Mesenchymal stem cell (in vitro differentiated cells and primary cell): Measurements from ENCODE around the gene GOLGA6L22.
"Not testable (repeated sequence)": the region's sequence is repeated elsewhere in the genome, so short reads cannot be mapped to it uniquely, and the experiment has no call there.

Experiments
- DNase-seq: peaks from one replicate; pipeline ENCODE4 v3.0.0-alpha.2; 2013
- H2AFZ ChIP-seq: one replicate; pipeline ENCODE4 v1.6.1; 2013; ENCODE audit warnings: low read depth, mild to moderate bottlenecking, control low read depth, inconsistent platforms, low read length, moderate library complexity
- H2AK5ac ChIP-seq: 2 replicates; pipeline ENCODE4 v1.6.1; 2013; ENCODE audit warnings: low read length, moderate library complexity, mild to moderate bottlenecking, inconsistent platforms; ENCODE audit not compliant: severe bottlenecking
- H2BK120ac ChIP-seq: one replicate; pipeline ENCODE4 v1.6.1; 2013; ENCODE audit warnings: low read depth, mild to moderate bottlenecking, inconsistent platforms, low read length, moderate library complexity
- H2BK12ac ChIP-seq, 2 experiments: one replicate each; pipeline ENCODE4 v1.6.1; 2013; ENCODE audit warnings: inconsistent platforms in 2 of 2, low read length in 2 of 2, mild to moderate bottlenecking in 2 of 2, moderate library complexity in 2 of 2, control low read depth in 1 of 2
- H2BK15ac ChIP-seq: one replicate; pipeline ENCODE4 v1.6.1; 2013; ENCODE audit warnings: mild to moderate bottlenecking, low read depth, inconsistent platforms; ENCODE audit not compliant: poor library complexity, severe bottlenecking
- H2BK5ac ChIP-seq: 2 replicates; pipeline ENCODE4 v1.6.1; 2013; ENCODE audit warnings: low read depth, mild to moderate bottlenecking, low read length, control low read depth, inconsistent platforms; ENCODE audit not compliant: poor library complexity, severe bottlenecking
- H3K14ac ChIP-seq, 2 experiments: one replicate each; pipeline ENCODE4 v1.6.1; 2013; ENCODE audit warnings: inconsistent platforms in 2 of 2, low read length in 2 of 2, control low read depth in 1 of 2, mild to moderate bottlenecking in 1 of 2, moderate library complexity in 1 of 2
- H3K18ac ChIP-seq, 2 experiments: one replicate each; pipeline ENCODE4 v1.6.1; 2013; ENCODE audit warnings: inconsistent platforms in 2 of 2, low read length in 2 of 2, control low read depth in 1 of 2, low read depth in 1 of 2, mild to moderate bottlenecking in 1 of 2
- H3K23ac ChIP-seq, 2 experiments: one replicate each; pipeline ENCODE4 v1.6.1; 2013; ENCODE audit warnings: inconsistent platforms in 2 of 2, low read length in 2 of 2, mild to moderate bottlenecking in 2 of 2, moderate library complexity in 2 of 2, control low read depth in 1 of 2
- H3K27ac ChIP-seq: 2 replicates; pipeline ENCODE4 v1.5.1; 2013; ENCODE audit warnings: mild to moderate bottlenecking, moderate library complexity, low read length, control low read depth, inconsistent platforms; ENCODE audit not compliant: poor library complexity, severe bottlenecking
- H3K27me3 ChIP-seq, 2 experiments: 2 replicates each; pipeline versions ENCODE4 v1.6.1 to v1.7.0; 2013; ENCODE audit warnings: low read length in 2 of 2, mild to moderate bottlenecking in 2 of 2, moderate library complexity in 2 of 2, control low read depth in 1 of 2, inconsistent platforms in 1 of 2; ENCODE audit not compliant: control insufficient read depth in 1 of 2, insufficient read depth in 1 of 2
- H3K36me3 ChIP-seq, 2 experiments: 2 replicates each; pipeline versions ENCODE4 v1.6.1 to v1.7.0; 2013; ENCODE audit warnings: low read length in 2 of 2, control low read depth in 1 of 2, inconsistent platforms in 1 of 2, low read depth in 1 of 2, mild to moderate bottlenecking in 1 of 2; ENCODE audit not compliant: insufficient read depth in 2 of 2, control insufficient read depth in 1 of 2
- H3K4ac ChIP-seq, 2 experiments: one replicate each; pipeline ENCODE4 v1.6.1; 2013; ENCODE audit warnings: inconsistent platforms in 2 of 2, low read length in 2 of 2, mild to moderate bottlenecking in 2 of 2, moderate library complexity in 2 of 2, control low read depth in 1 of 2, low read depth in 1 of 2
- H3K4me1 ChIP-seq: 2 replicates; pipeline ENCODE4 v1.6.1; 2013; ENCODE audit warnings: low read depth, low read length, control low read depth; ENCODE audit not compliant: control insufficient read depth, insufficient read depth
- H3K4me2 ChIP-seq: 2 replicates; pipeline ENCODE4 v1.6.1; 2013; ENCODE audit warnings: low read length, mild to moderate bottlenecking, inconsistent platforms; ENCODE audit not compliant: poor library complexity, severe bottlenecking
- H3K4me3 ChIP-seq, 2 experiments: 2 replicates each; pipeline versions ENCODE4 v1.5.1 to v1.7.0; 2013; ENCODE audit warnings: low read length in 2 of 2, mild to moderate bottlenecking in 2 of 2, control low read depth in 1 of 2, low read depth in 1 of 2; ENCODE audit not compliant: insufficient read depth in 1 of 2
- H3K79me1 ChIP-seq: replicated peaks from 2 replicates; pipeline ENCODE4 v1.6.1; 2013; ENCODE audit warnings: mild to moderate bottlenecking, control low read depth, low read length, inconsistent platforms; ENCODE audit not compliant: poor library complexity, severe bottlenecking
- H3K9ac ChIP-seq: 2 replicates; pipeline ENCODE4 v1.7.0; 2013; ENCODE audit warnings: mild to moderate bottlenecking, low read length, moderate library complexity
- H3K9me3 ChIP-seq: 2 replicates; pipeline ENCODE4 v1.7.0; 2013; ENCODE audit warnings: mild to moderate bottlenecking, low read length; ENCODE audit not compliant: control insufficient read depth
- H4K8ac ChIP-seq: one replicate; pipeline ENCODE4 v1.6.1; 2013; ENCODE audit warnings: inconsistent platforms, mild to moderate bottlenecking, low read length, moderate library complexity
- H4K91ac ChIP-seq: one replicate; pipeline ENCODE4 v1.6.1; 2013; ENCODE audit warnings: mild to moderate bottlenecking, low read length, inconsistent platforms
- WGBS: methylation state at CpG from one replicate; pipeline ENCODE4 v1.1.7; 2013; ENCODE audit warnings: mixed read lengths; 5-methylcytosine and 5-hydroxymethylcytosine counted together

Gene GOLGA6L22

GRCh38 chr15:22418666-22419065 is 40.0 kb upstream of the GOLGA6L22 start:
- not testable (repeated sequence) for H3K27ac ChIP-seq, H3K9me3 ChIP-seq, H3K23ac ChIP-seq, H2BK5ac ChIP-seq, H3K4ac ChIP-seq, H3K79me1 ChIP-seq, H4K8ac ChIP-seq, H3K4me2 ChIP-seq, H2AFZ ChIP-seq, H2BK120ac ChIP-seq, H3K36me3 ChIP-seq, H4K91ac ChIP-seq, DNase-seq, H3K4me3 ChIP-seq, H2BK15ac ChIP-seq, H3K27me3 ChIP-seq, H3K9ac ChIP-seq, H3K4me1 ChIP-seq, H2BK12ac ChIP-seq, H3K14ac ChIP-seq, H3K18ac ChIP-seq, H2AK5ac ChIP-seq
- no CpG with 5 or more reads among the region's 33 CpGs for WGBS

GRCh38 chr15:22420340-22420739 is 38.4 kb upstream of the GOLGA6L22 start:
- not testable (repeated sequence) for H2BK120ac ChIP-seq, H3K14ac ChIP-seq, H3K4me1 ChIP-seq, H3K79me1 ChIP-seq, H2AFZ ChIP-seq, H2BK5ac ChIP-seq, DNase-seq, H3K23ac ChIP-seq, H2AK5ac ChIP-seq, H4K91ac ChIP-seq, H3K4me3 ChIP-seq, H3K4me2 ChIP-seq, H4K8ac ChIP-seq, H3K18ac ChIP-seq, H3K27ac ChIP-seq, H3K36me3 ChIP-seq, H3K9ac ChIP-seq, H2BK12ac ChIP-seq, H3K27me3 ChIP-seq, H3K4ac ChIP-seq, H2BK15ac ChIP-seq, H3K9me3 ChIP-seq
- WGBS = no CpG with 5 or more reads among the region's 13 CpGs

- H3K27me3 ChIP-seq, H3K18ac ChIP-seq, H2BK12ac ChIP-seq, H2BK5ac ChIP-seq, H2BK120ac ChIP-seq, H3K27ac ChIP-seq, H3K79me1 ChIP-seq, H4K8ac ChIP-seq, H4K91ac ChIP-seq, H2BK15ac ChIP-seq, H3K9ac ChIP-seq, H2AFZ ChIP-seq, H3K36me3 ChIP-seq, H3K9me3 ChIP-seq, H3K4me3 ChIP-seq, DNase-seq, H3K4me1 ChIP-seq, H3K14ac ChIP-seq, H3K4ac ChIP-seq, H3K23ac ChIP-seq, H2AK5ac ChIP-seq, H3K4me2 ChIP-seq: not testable (repeated sequence)
- no CpG with 5 or more reads among the region's 11 CpGs for WGBS
Measured at GRCh38 chr15:22429426-22429825, 29.3 kb upstream of the GOLGA6L22 start.

- not testable (repeated sequence) for H3K27me3 ChIP-seq, H3K4me1 ChIP-seq, H3K4me2 ChIP-seq, H3K14ac ChIP-seq, H4K8ac ChIP-seq, H3K23ac ChIP-seq, H4K91ac ChIP-seq, H3K18ac ChIP-seq, H3K4ac ChIP-seq, H3K79me1 ChIP-seq, H2BK12ac ChIP-seq, H3K9me3 ChIP-seq, H2BK5ac ChIP-seq, H3K9ac ChIP-seq, H3K27ac ChIP-seq, H2AFZ ChIP-seq, H2AK5ac ChIP-seq, H2BK120ac ChIP-seq, H2BK15ac ChIP-seq, H3K4me3 ChIP-seq, H3K36me3 ChIP-seq, DNase-seq
- WGBS = 83% methylated on average over 3 of the region's 8 CpGs
Measured at GRCh38 chr15:22431687-22432086, 27.0 kb upstream of the GOLGA6L22 start.
